ENCODE measurements around the gene TSPO. TPM values are rescaled to one million over a fixed set of nuclear protein-coding genes. Genes with fewer than 3 reads are reported as not detected.
A peak's percentile ranks its signal among the peaks of the same experiment; 100 is the strongest.

The TSPO gene
- total and polyA plus RNA-seq, 8 donors: 198 to 489 (median 380) TPM

DNA sequence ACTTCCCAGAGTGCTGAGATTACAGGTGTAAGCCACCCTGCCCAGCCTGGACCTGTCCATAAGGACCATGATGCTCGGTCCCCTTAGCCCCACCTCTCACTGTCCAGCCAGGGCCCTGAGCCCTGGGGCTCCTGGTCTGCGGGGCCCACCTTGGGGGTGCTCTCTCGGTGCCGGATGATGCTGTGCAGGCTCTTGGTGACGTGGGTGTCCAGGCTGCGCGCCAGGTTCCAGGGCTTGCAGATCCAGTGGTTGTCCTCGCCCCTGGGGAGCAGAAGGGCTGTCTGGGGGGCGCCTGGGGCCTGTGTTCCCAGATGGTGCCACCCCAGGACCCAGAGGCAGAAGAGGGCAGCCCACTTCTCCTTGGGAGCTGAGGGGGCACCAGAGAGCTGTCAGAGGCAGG is 22.2 kb downstream of the TSPO start:
- H3K9me3 ChIP-seq: no peaks in the 10 kb centered on the region
- H3K36me3 ChIP-seq: peaks cover 42 to 99% (median 88%) of the 10 kb centered on the region in 4 donors
- WGBS, 5 donors: 92 to 100% (median 99%) methylated on average over 1 to 9 of the region's 9 CpGs
- H3K4me1 ChIP-seq: peaks cover 0 to 31% (median 27%) of the 10 kb centered on the region in 4 donors
- H3K4me3 ChIP-seq: no peak overlapping the region
- H3K27me3 ChIP-seq: no peaks in the 10 kb centered on the region
- TF ChIP-seq, protein P1, sequence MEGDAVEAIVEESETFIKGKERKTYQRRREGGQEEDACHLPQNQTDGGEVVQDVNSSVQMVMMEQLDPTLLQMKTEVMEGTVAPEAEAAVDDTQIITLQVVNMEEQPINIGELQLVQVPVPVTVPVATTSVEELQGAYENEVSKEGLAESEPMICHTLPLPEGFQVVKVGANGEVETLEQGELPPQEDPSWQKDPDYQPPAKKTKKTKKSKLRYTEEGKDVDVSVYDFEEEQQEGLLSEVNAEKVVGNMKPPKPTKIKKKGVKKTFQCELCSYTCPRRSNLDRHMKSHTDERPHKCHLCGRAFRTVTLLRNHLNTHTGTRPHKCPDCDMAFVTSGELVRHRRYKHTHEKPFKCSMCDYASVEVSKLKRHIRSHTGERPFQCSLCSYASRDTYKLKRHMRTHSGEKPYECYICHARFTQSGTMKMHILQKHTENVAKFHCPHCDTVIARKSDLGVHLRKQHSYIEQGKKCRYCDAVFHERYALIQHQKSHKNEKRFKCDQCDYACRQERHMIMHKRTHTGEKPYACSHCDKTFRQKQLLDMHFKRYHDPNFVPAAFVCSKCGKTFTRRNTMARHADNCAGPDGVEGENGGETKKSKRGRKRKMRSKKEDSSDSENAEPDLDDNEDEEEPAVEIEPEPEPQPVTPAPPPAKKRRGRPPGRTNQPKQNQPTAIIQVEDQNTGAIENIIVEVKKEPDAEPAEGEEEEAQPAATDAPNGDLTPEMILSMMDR (IDR thresholded peaks at IDR 0.05): no peak
- no peak for DNase-seq
- intact Hi-C loops (cut with DNase I; ENCODE audit: low total_unique reads): no loop called here
- H3K27ac ChIP-seq: no peak overlapping the region

DNA sequence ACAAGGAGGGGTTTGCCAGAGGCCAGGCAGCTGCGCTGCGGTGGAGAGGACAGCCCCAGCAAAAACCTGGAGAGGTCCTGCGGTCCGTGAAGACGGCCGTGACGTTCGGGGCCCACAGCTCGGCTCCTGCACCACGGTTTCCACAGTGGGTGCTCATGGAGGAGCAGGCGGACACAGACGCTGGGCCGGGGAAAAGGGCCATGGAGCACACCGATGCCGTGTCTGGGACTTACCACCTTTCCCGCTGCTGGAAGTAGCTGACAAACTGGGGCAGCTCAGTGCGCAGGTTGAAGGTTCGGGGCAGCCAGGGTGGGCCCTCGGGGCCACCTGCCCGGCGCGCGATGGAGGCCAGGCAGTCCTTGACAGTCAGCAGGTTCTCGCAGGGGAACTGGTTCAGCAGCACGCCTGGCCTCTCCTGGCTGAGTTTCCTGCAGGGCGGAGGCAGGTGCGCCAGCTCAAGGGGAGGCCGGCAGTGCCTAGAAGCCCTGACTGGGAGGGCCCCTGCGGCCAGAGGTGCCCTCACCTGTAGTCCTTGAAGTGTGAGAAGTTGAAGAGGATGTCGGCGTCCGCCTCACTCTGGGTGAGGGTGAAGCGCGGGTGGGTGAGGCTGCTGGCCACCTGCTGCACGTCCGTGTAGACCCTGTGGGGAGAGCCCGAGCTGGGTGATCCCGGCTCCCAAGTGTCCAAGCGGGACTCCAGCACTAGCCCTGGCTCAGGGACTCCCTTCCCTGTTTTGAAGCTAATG is 22.8 kb downstream of the TSPO start:
- Histone ChIP-seq H3K4me3 (no peak overlapping the region), H3K27ac (no peak overlapping the region), H3K4me1 (peaks cover 0 to 27% (median 21%) of the 10 kb centered on the region in 4 donors), H3K27me3 (no peaks in the 10 kb centered on the region), H3K36me3 (peaks cover 44 to 99% (median 93%) of the 10 kb centered on the region in 4 donors), H3K9me3 (no peaks in the 10 kb centered on the region)
- TF ChIP-seq, protein P1 (IDR thresholded peaks at IDR 0.05): no peak
- no peak for TF ChIP-seq EP300 (IDR thresholded peaks at IDR 0.05)
- no peak for TF ChIP-seq POLR2AphosphoS5 (IDR thresholded peaks at IDR 0.05)
- no peak for TF ChIP-seq POLR2A (IDR thresholded peaks at IDR 0.05)
- WGBS, 5 donors: 87 to 93% (median 89%) methylated on average over 28 to 39 of the region's 39 CpGs
- intact Hi-C loops (cut with DNase I; ENCODE audit: low total_unique reads): no loop called here
- DNase-seq: no peak

DNA sequence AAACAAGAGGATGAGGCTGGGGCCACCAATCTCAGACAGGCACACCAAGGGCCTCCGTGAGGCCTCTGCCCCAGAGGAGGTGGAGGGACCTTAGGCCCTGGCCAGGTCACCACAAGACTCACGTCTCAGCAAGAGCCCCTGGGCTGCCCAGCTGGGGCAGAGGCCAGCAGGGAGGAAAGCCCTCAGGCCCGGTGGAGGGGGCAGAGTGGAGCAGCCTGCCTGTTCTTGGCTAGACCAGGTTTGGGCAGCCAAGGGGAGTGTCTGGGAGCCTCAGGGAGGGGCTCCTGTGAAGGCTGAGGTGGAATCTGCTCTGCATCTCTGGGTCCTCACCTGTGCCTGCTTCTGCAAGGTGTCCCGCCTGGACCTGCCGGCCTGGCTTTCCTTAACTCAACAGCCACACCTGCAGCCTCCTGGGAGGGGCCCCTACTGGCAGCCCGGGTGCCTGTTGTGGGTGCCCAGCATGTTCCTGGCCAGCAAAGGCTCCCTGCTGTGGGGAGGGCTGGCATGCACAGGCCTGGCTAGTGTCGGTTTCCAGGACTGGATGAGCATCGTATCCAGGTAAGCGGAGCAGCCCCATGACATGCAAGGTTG is 23.7 kb downstream of the TSPO start:
- 49 to 79% (median 74%) methylated on average over 4 to 9 of the region's 9 CpGs for WGBS, 5 donors
- no peaks in the 10 kb centered on the region for H3K27me3 ChIP-seq
- no peak for TF ChIP-seq POLR2A (IDR thresholded peaks at IDR 0.05)
- TF ChIP-seq EP300 (IDR thresholded peaks at IDR 0.05): no peak
- TF ChIP-seq, protein P1 (IDR thresholded peaks at IDR 0.05): no peak
- TF ChIP-seq POLR2AphosphoS5 (IDR thresholded peaks at IDR 0.05): no peak
- DNase-seq: peak in 1 of 2 donors; percentile 49
- H3K27ac ChIP-seq: no peak overlapping the region
- peaks cover 50 to 99% (median 93%) of the 10 kb centered on the region in 4 donors for H3K36me3 ChIP-seq
- intact Hi-C loops (cut with DNase I; ENCODE audit: low total_unique reads): no loop called here
- H3K9me3 ChIP-seq: no peaks in the 10 kb centered on the region
- peaks cover 0 to 26% (median 17%) of the 10 kb centered on the region in 4 donors for H3K4me1 ChIP-seq
- no peak overlapping the region for H3K4me3 ChIP-seq

DNA sequence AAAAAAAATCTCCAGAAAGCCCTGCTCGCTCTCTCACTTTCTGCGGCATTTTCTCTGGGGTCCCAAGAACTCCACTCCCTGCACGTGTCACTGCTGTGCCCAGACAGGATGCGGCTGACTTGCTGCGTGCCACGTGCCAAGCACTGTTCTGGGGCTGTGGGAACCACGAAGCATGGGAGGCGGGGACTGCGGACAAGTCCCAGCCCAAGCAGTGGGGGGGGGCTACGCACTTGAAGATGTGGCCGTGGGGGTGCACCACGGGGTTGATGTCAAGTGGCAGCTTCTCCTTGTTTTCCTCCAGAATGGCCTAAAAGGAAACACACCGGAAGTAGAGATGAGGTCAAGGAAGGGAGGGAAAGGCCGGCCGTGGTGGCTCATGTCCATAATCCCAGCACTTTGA is 24.7 kb downstream of the TSPO start:
- 79 to 92% (median 85%) methylated on average over 15 of the region's 15 CpGs for WGBS, 5 donors
- Histone ChIP-seq H3K4me3 (no peak overlapping the region), H3K27me3 (no peaks in the 10 kb centered on the region), H3K27ac (no peak overlapping the region), H3K36me3 (peaks cover 57 to 99% (median 93%) of the 10 kb centered on the region in 4 donors), H3K4me1 (peaks cover 0 to 18% (median 9%) of the 10 kb centered on the region in 4 donors), H3K9me3 (no peaks in the 10 kb centered on the region)
- intact Hi-C loops (cut with DNase I; ENCODE audit: low total_unique reads): no loop called here
- no peak for DNase-seq
- TF ChIP-seq POLR2A (IDR thresholded peaks at IDR 0.05) (no peak), POLR2AphosphoS5 (IDR thresholded peaks at IDR 0.05) (no peak), EP300 (IDR thresholded peaks at IDR 0.05) (no peak)
- TF ChIP-seq, protein P1 (IDR thresholded peaks at IDR 0.05): no peak
